H1 (cell line): ENCODE data around the gene APEH. TPM values are rescaled to one million over a fixed set of nuclear protein-coding genes. Genes with fewer than 3 reads are reported as not detected.
A peak's percentile ranks its signal among the peaks of the same experiment; 100 is the strongest.

Source experiments
- CTCF ChIA-PET: fragments of 300-600 bp; sonication (Branson Sonifier 250); formaldehyde crosslinking; loops from one replicate; lab custom pipeline; 2021; ENCODE audit not compliant: partially characterized antibody; lab: Charles Lee
- POLR2A ChIA-PET: fragments of 300-600 bp; sonication (Branson Sonifier 250); formaldehyde crosslinking; loops from one replicate; lab custom pipeline; 2021; ENCODE audit warnings: inconsistent platforms; ENCODE audit not compliant: partially characterized antibody; lab: Charles Lee
- DNase-seq, 2 experiments: peaks; one replicate each; pipeline versions ENCODE4 v3.0.0 to v3.0.0-alpha.2; 2010 to 2022; ENCODE audit warnings: low spot score in 2 of 2, low read depth in 1 of 2, mixed read lengths in 1 of 2
- FAIRE-seq: peaks from 2 replicates; lab custom pipeline; 2011; peaks lifted over from hg19 to GRCh38; lab: Jason Lieb, UNC
- H2AFZ ChIP-seq: 2 replicates; pipeline ENCODE4 v1.8.1; 2012; ENCODE audit warnings: low read length, inconsistent platforms
- H2AK5ac ChIP-seq: 2 replicates; pipeline ENCODE4 v1.6.1; 2013; ENCODE audit warnings: low read depth, low read length
- H2BK120ac ChIP-seq: replicated peaks from 2 replicates; pipeline ENCODE3; 2013; ENCODE audit warnings: low read depth, low read length, inconsistent platforms
- H2BK12ac ChIP-seq: 2 replicates; pipeline ENCODE4 v1.6.1; 2013; ENCODE audit warnings: low read depth, low read length
- H2BK15ac ChIP-seq: 2 replicates; pipeline ENCODE4 v1.6.1; 2013; ENCODE audit warnings: low read length
- H2BK20ac ChIP-seq: 2 replicates; pipeline ENCODE4 v1.6.1; 2013; ENCODE audit warnings: low read length
- H2BK5ac ChIP-seq: 2 replicates; pipeline ENCODE4 v1.6.1; 2013; ENCODE audit warnings: low read depth, low read length
- H3K14ac ChIP-seq: 2 replicates; pipeline ENCODE4 v1.6.1; 2013; ENCODE audit warnings: inconsistent platforms; ENCODE audit not compliant: insufficient read length
- H3K18ac ChIP-seq: 2 replicates; pipeline ENCODE4 v1.6.1; 2013; ENCODE audit warnings: low read length; ENCODE audit errors: extremely low read depth
- H3K23ac ChIP-seq: 2 replicates; pipeline ENCODE4 v1.6.1; 2013; ENCODE audit warnings: inconsistent platforms; ENCODE audit not compliant: insufficient read length
- H3K23me2 ChIP-seq: 2 replicates; pipeline ENCODE4 v1.6.1; 2013; ENCODE audit warnings: low read depth, low read length
- H3K27ac ChIP-seq: 2 replicates; pipeline ENCODE4 v1.6.1; 2011; ENCODE audit warnings: low read depth, low read length, inconsistent platforms
- H3K27me3 ChIP-seq, 4 experiments: replicated peaks in 1 of 4; 1 replicate in 1 of 4; 2 replicates in 3 of 4; pipeline versions ENCODE4 v1.6.1 to v1.8.1; 2011 to 2013; ENCODE audit warnings: low read length in 3 of 4, mild to moderate bottlenecking in 3 of 4, inconsistent platforms in 2 of 4, mixed read lengths in 2 of 4, moderate library complexity in 1 of 4; ENCODE audit not compliant: control insufficient read depth in 3 of 4, insufficient read depth in 3 of 4; ENCODE audit errors: extremely low read depth in 1 of 4
- H3K36me3 ChIP-seq, 4 experiments: 2 replicates each; pipeline versions ENCODE4 v1.6.1 to v1.8.1; 2011 to 2013; ENCODE audit warnings: mild to moderate bottlenecking in 4 of 4, low read length in 3 of 4, moderate library complexity in 2 of 4, control low read depth in 1 of 4, inconsistent platforms in 1 of 4; ENCODE audit not compliant: insufficient read depth in 4 of 4, control insufficient read depth in 2 of 4
- H3K4ac ChIP-seq: replicated peaks from 2 replicates; pipeline ENCODE3; 2013; ENCODE audit warnings: low read length, low read depth, mixed read lengths, inconsistent platforms; ENCODE audit not compliant: insufficient read length
- H3K4me1 ChIP-seq, 4 experiments: replicated peaks in 1 of 4; 1 replicate in 1 of 4; 2 replicates in 3 of 4; pipeline versions ENCODE4 v1.6.1 to v1.8.1; 2011 to 2013; ENCODE audit warnings: low read length in 3 of 4, inconsistent platforms in 2 of 4, mixed read lengths in 1 of 4; ENCODE audit not compliant: insufficient read depth in 4 of 4, control insufficient read depth in 3 of 4
- H3K4me2 ChIP-seq, 2 experiments: 2 replicates each; pipeline versions ENCODE4 v1.6.1 to v1.8.1; 2011 to 2013; ENCODE audit warnings: low read depth in 2 of 2, low read length in 2 of 2, control low read depth in 1 of 2, inconsistent platforms in 1 of 2, mild to moderate bottlenecking in 1 of 2; ENCODE audit not compliant: insufficient read depth in 1 of 2
- H3K4me3 ChIP-seq, 4 experiments: fragments of 200-600, 300-600 bp in 1 of 4; sonication (generic), shearing (Covaris generic), sonication (Bioruptor Twin) in 1 of 4; 2 replicates each; pipeline versions ENCODE4 v1.5.1 to v1.8.1; 2011 to 2016; ENCODE audit warnings: low read length in 4 of 4, low read depth in 3 of 4, control low read depth in 2 of 4, inconsistent platforms in 2 of 4, mild to moderate bottlenecking in 2 of 4, mixed read lengths in 1 of 4, moderate library complexity in 1 of 4; ENCODE audit not compliant: insufficient read depth in 2 of 4; ENCODE audit errors: extremely low read depth in 1 of 4
- H3K56ac ChIP-seq: replicated peaks from 2 replicates; pipeline ENCODE3; 2013; ENCODE audit warnings: low read depth, mild to moderate bottlenecking, mixed read lengths, low read length, inconsistent platforms; ENCODE audit not compliant: insufficient read length
- H3K79me1 ChIP-seq: 2 replicates; pipeline ENCODE4 v1.6.1; 2013; ENCODE audit warnings: low read depth, low read length, control low read depth
- H3K79me2 ChIP-seq, 2 experiments: 2 replicates each; pipeline versions ENCODE4 v1.6.1 to v1.8.1; 2012 to 2013; ENCODE audit warnings: low read length in 2 of 2, mild to moderate bottlenecking in 2 of 2, inconsistent platforms in 1 of 2; ENCODE audit not compliant: insufficient read depth in 2 of 2, control insufficient read depth in 1 of 2
- H3K9ac ChIP-seq, 4 experiments: replicated peaks in 1 of 4; 1 replicate in 1 of 4; 2 replicates in 3 of 4; pipeline versions ENCODE4 v1.6.1 to v1.8.1; 2011 to 2013; ENCODE audit warnings: low read depth in 3 of 4, low read length in 3 of 4, control low read depth in 2 of 4, mild to moderate bottlenecking in 2 of 4, moderate library complexity in 2 of 4, inconsistent platforms in 1 of 4; ENCODE audit errors: extremely low read depth in 1 of 4
- H3K9me3 ChIP-seq, 2 experiments: 2 replicates each; pipeline versions ENCODE4 v1.6.1 to v1.8.1; 2012 to 2013; ENCODE audit warnings: mild to moderate bottlenecking in 2 of 2, moderate library complexity in 2 of 2, control low read depth in 1 of 2, inconsistent platforms in 1 of 2, low read depth in 1 of 2, low read length in 1 of 2, mixed read lengths in 1 of 2; ENCODE audit not compliant: insufficient read depth in 2 of 2
- H4K20me1 ChIP-seq, 2 experiments: replicated peaks in 1 of 2; 2 replicates each; pipeline versions ENCODE3 to v1.8.1; 2011 to 2013; ENCODE audit warnings: inconsistent platforms in 2 of 2, low read length in 2 of 2, mild to moderate bottlenecking in 1 of 2; ENCODE audit not compliant: insufficient read depth in 2 of 2, control insufficient read depth in 1 of 2
- H4K5ac ChIP-seq: 2 replicates; pipeline ENCODE4 v1.6.1; 2013; ENCODE audit warnings: low read length, low read depth, mixed read lengths, inconsistent platforms; ENCODE audit not compliant: insufficient read length
- H4K8ac ChIP-seq: 2 replicates; pipeline ENCODE4 v1.8.0; 2013; ENCODE audit warnings: mild to moderate bottlenecking, moderate library complexity, low read length, inconsistent platforms; ENCODE audit not compliant: insufficient read depth; ENCODE audit errors: extremely low read depth
- H4K91ac ChIP-seq: replicated peaks from 2 replicates; pipeline ENCODE3; 2013; ENCODE audit warnings: low read length, mixed read lengths, inconsistent platforms; ENCODE audit not compliant: insufficient read length
- BCL11A ChIP-seq, 2 experiments: IDR thresholded peaks; one replicate each; pipeline ENCODE4 v1.6.1; 2011; ENCODE audit warnings: low read depth in 2 of 2, low read length in 2 of 2, mild to moderate bottlenecking in 2 of 2
- CBX5 ChIP-seq: fragments of 300-800, 300-1000 bp; sonication (generic); IDR thresholded peaks from 2 replicates; pipeline ENCODE4 v1.7.1; 2016; ENCODE audit warnings: antibody characterized with exemption, low read length, low read depth
- CTBP2 ChIP-seq: IDR thresholded peaks from 2 replicates; pipeline ENCODE4 v1.7.0; 2011; ENCODE audit warnings: borderline replicate concordance, mild to moderate bottlenecking, moderate library complexity, mixed read lengths, low read length; ENCODE audit not compliant: insufficient read depth, insufficient read length
- KDM4A ChIP-seq: IDR thresholded peaks from one replicate; pipeline ENCODE4 v1.7.1; 2012; ENCODE audit warnings: low read depth, mild to moderate bottlenecking, moderate library complexity, low read length, inconsistent platforms; ENCODE audit not compliant: severe bottlenecking
- PHF8 ChIP-seq: fragments of 200-600 bp; sonication (generic); conservative IDR thresholded peaks from 2 replicates; pipeline ENCODE4 v1.7.1; 2012; ENCODE audit warnings: low read depth, mild to moderate bottlenecking, inconsistent platforms, low read length, moderate library complexity
- RAD21 ChIP-seq, 2 experiments: IDR thresholded peaks in 1 of 2; conservative IDR thresholded peaks in 1 of 2; 2 replicates each; pipeline ENCODE4 v1.6.1; 2011; ENCODE audit warnings: low read depth in 2 of 2, low read length in 2 of 2, improper control_type of control experiment in 1 of 2, inconsistent platforms in 1 of 2, mild to moderate bottlenecking in 1 of 2, moderate library complexity in 1 of 2
- RNF2 ChIP-seq: fragments of 200-900, 300-1000 bp; sonication (generic); IDR thresholded peaks from 2 replicates; pipeline ENCODE4 v1.7.1; 2016; ENCODE audit warnings: borderline replicate concordance, low read depth, mild to moderate bottlenecking, antibody characterized with exemption, low read length; ENCODE audit not compliant: poor library complexity, severe bottlenecking; ENCODE audit errors: missing control alignments
- TBP ChIP-seq: IDR thresholded peaks from 2 replicates; pipeline ENCODE4 v1.6.1; 2011; ENCODE audit warnings: low read depth, low read length, improper control_type of control experiment
- WGBS, 2 experiments: shearing (Covaris generic) in 1 of 2; methylation state at CpG; one replicate each; pipeline versions ENCODE4 v1.1.6 to v1.1.7; 2013 to 2015; ENCODE audit warnings: low lambda C conversion rate in 2 of 2, mixed read lengths in 2 of 2, inconsistent platforms in 1 of 2, low coverage in 1 of 2, missing lambda C conversion rate in 1 of 2; ENCODE audit not compliant: insufficient replicate concordance in 2 of 2, insufficient coverage in 1 of 2, insufficient read length in 1 of 2; ENCODE audit errors: extremely low coverage in 1 of 2, missing lambda C conversion rate in 1 of 2; 5-methylcytosine and 5-hydroxymethylcytosine counted together
- polyA plus RNA-seq, 7 experiments: library from polyadenylated mRNA; depleted of rRNA in 3 of 7; stranded (reverse) in 5 of 7; unstranded in 2 of 7; fragments of >200 nt in 5 of 7; fragments of 200-250 nt in 2 of 7; gene quantifications; 1 replicate in 5 of 7; 2 replicates in 1 of 7; 4 replicates in 1 of 7; pipeline versions ENCODE4 v1.2.1 to v1.2.3, GENCODE V29; 2011 to 2013; ENCODE audit warnings: missing spikeins in 2 of 7, mixed read lengths in 2 of 7
- total RNA-seq: library from RNA; stranded (reverse); fragmentation: NEBNext Ultra II Directional; extraction: Animal tissue kit (Norgen Biotek cat#: 25700); gene quantifications from 2 replicates; pipeline ENCODE4 v1.2.1, GENCODE V29; 2021

Gene APEH
- total and polyA plus RNA-seq, 2 of the 8 experiments (the other 6 are each of a cell fraction or from before 2014, with no cell fraction given) = 222 to 260 TPM

GRCh38 chr3:49659756-49660155 is 14.4 kb upstream of the APEH start:
- Histone ChIP-seq H2BK12ac (no peak overlapping the region), H3K9me3 (no peaks in the 10 kb centered on the region), H3K56ac (no peak overlapping the region), H3K18ac (no peak overlapping the region), H3K79me1 (no peaks in the 10 kb centered on the region; the same call in 1 of the 2 replicates), H2BK5ac (no peak overlapping the region)
- WGBS, 2 experiments = 88% methylated on average over 4 of the region's 4 CpGs; no CpG with 5 or more reads in 1 of the 2 experiments
- TF ChIP-seq CBX5 = no peak
- no peak for TF ChIP-seq CTBP2
- no peak for TF ChIP-seq TBP
- TF ChIP-seq RNF2 = no peak
- TF ChIP-seq PHF8 = no peak
- no peak for TF ChIP-seq BCL11A (IDR thresholded peaks at IDR 0.05; ENCODE audit: low read depth in 2 of 2, low read length in 2 of 2)
- no peak for TF ChIP-seq RAD21 (IDR thresholded peaks at IDR 0.05 in 1 of 2, conservative IDR thresholded peaks at IDR 0.05 in 1 of 2; ENCODE audit: low read depth in 2 of 2, low read length in 2 of 2)
- no peak for TF ChIP-seq KDM4A
- TF ChIP-seq, all 59 proteins: peak for 0
- Histone ChIP-seq H2BK20ac (no peak overlapping the region), H3K14ac (no peak overlapping the region), H4K5ac (no peak overlapping the region), H3K36me3 (no peaks in the 10 kb centered on the region), H3K23ac (no peak overlapping the region), H2AFZ (no peak overlapping the region), H3K27ac (no peak overlapping the region), H4K91ac (no peak overlapping the region), H3K4me3 (no peak overlapping the region), H3K4ac (no peak overlapping the region), H3K9ac (no peak overlapping the region), H4K20me1 (no peaks in the 10 kb centered on the region), H3K23me2 (no peaks in the 10 kb centered on the region), H4K8ac (no peak overlapping the region), H2BK120ac (no peak overlapping the region), H3K4me2 (no peak overlapping the region), H3K79me2 (no peaks in the 10 kb centered on the region), H3K27me3 (no peaks in the 10 kb centered on the region), H2AK5ac (0 out of 2 replicates have a peak overlapping the region, but pooled peaks have one; percentile 28), H2BK15ac (no peak overlapping the region), H3K4me1 (0 out of 7 replicates have a peak, but pooled peaks cover 0 to 4% (median 0%) of the 10 kb centered on the region in 4 experiments)
- ChIA-PET POLR2A (no interaction called here), CTCF (interaction anchor here (0.8 to 2.2 kb wide), 7 partner anchors 12 to 121 kb away, joined by 3 to 11 read pairs (median 4); no protein-coding TSS in a partner anchor)
- FAIRE-seq (no peak), DNase-seq (no peak)
